ENCODE measurements around the gene PTPRD.

DNA sequence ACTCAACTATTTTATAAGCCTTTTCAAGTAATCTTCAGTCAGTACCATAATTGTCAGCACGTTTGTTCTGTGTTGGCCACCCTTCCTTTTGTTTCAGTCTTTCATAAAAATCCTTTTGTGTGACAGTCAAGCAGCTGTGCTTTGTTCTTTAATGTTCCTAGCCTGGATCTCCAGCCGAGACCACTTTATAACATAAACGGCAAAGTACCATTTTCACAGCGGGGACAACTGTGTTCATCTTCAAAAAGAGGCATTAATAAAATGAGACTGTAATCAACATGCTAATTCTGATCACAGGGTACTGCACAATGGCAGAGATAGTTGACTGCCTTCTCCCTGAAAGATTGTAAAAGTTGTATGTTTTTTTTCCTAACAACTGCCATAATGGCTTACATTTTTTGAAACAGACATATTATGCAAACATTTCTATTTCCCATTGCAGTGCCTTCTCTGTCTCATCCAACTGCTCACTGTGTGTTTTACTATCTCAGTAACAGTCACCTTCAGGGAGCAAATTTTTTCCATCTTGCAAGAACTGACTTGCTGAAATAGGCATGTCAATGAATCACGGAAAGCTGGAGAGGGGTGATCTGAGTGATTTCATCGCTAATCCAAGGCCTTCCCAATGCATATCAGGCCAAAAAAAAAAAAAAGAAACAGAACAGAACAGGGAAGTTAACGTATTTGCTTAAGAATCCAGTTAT, 1984.7 kb downstream of the PTPRD start:
- TF ChIP-seq CTCF (IDR thresholded peaks at IDR 0.05; ENCODE audit: low read depth, low read length, poor library complexity, severe bottlenecking) (no peak), EZH2phosphoT487 (IDR thresholded peaks at IDR 0.05; ENCODE audit: borderline replicate concordance, low read length) (no peak)

Data from DOHH2 (cell line).